Heart left ventricle (tissue), 16 donors: Measurements from ENCODE around the gene VIM. TPM values are rescaled to one million over a fixed set of nuclear protein-coding genes. Genes with fewer than 3 reads are reported as not detected.

Experiments
- ATAC-seq, 4 donors: fragments of 200-7000 bp; cut with Tn5 transposase; one replicate each; pipeline ENCODE4 v1.9.1; 2020 to 2022; ENCODE audit warnings: moderate library complexity in 4 of 4, mild to moderate bottlenecking in 3 of 4, moderate number of reproducible peaks in 1 of 4
- DNase-seq, 5 donors: peaks; one replicate each; pipeline ENCODE4 v3.0.0-alpha.2; 2020
- H3K27ac ChIP-seq, 12 donors: fragments of 200-600 bp; sonication (generic) in 4 of 12; one replicate each; pipeline versions ENCODE4 v1.5.0 to v1.8.0; 2016 to 2022; ENCODE audit warnings: mild to moderate bottlenecking in 2 of 12
- H3K27me3 ChIP-seq, 9 donors: fragments of 200-600 bp; sonication (generic) in 2 of 9; one replicate each; pipeline versions ENCODE4 v1.5.1 to v1.8.0; 2016 to 2022; ENCODE audit warnings: mild to moderate bottlenecking in 3 of 9
- H3K36me3 ChIP-seq, 9 donors: fragments of 200-600 bp; sonication (generic) in 2 of 9; one replicate each; pipeline versions ENCODE4 v1.5.0 to v1.8.0; 2018 to 2022; ENCODE audit warnings: mild to moderate bottlenecking in 2 of 9
- H3K4me1 ChIP-seq, 12 donors: fragments of 200-600 bp; sonication (generic) in 4 of 12; one replicate each; pipeline versions ENCODE4 v1.5.0 to v1.8.0; 2016 to 2022; ENCODE audit warnings: mild to moderate bottlenecking in 3 of 12
- H3K4me3 ChIP-seq, 12 donors: fragments of 200-600 bp; sonication (generic) in 4 of 12; one replicate each; pipeline versions ENCODE4 v1.5.0 to v1.8.0; 2017 to 2022; ENCODE audit warnings: mild to moderate bottlenecking in 9 of 12, moderate library complexity in 4 of 12
- H3K9me3 ChIP-seq, 12 donors: fragments of 200-600 bp; sonication (generic) in 4 of 12; one replicate each; pipeline versions ENCODE4 v1.5.0 to v1.8.0; 2016 to 2022; ENCODE audit warnings: mild to moderate bottlenecking in 1 of 12
- CTCF ChIP-seq, 12 donors: fragments of 200-600 bp; sonication (generic) in 4 of 12; IDR thresholded peaks; one replicate each; pipeline versions ENCODE4 v1.5.0 to v1.8.0; 2018 to 2022; ENCODE audit warnings: antibody characterized with exemption in 12 of 12, mild to moderate bottlenecking in 5 of 12
- POLR2A ChIP-seq, 2 donors: fragments of 450-650 bp; IDR thresholded peaks; one replicate each; pipeline ENCODE4 v1.6.1; 2017; ENCODE audit warnings: antibody characterized with exemption in 2 of 2, mild to moderate bottlenecking in 2 of 2, moderate library complexity in 2 of 2
- WGBS, 4 donors: extraction: QIAGEN DNeasy Blood & Tissue Kit in 2 of 4; methylation state at CpG; one replicate each; pipeline versions ENCODE4 v1.1.5 to v1.1.7; 2013 to 2018; 5-methylcytosine and 5-hydroxymethylcytosine counted together
- intact Hi-C, 10 donors: fragments of 100-400 bp; cut with DNase I; formaldehyde crosslinking; loops; one replicate each; pipeline versions ENCODE4 v1.11.1 to v1.14.2; 2022
- polyA plus RNA-seq, 2 donors: library from polyadenylated mRNA; stranded (reverse); fragments of 200-250 nt; gene quantifications; one replicate each; pipeline ENCODE4 v1.2.3, GENCODE V29; 2013
- total RNA-seq, 9 donors: library from RNA; depleted of rRNA in 2 of 9; stranded (reverse); fragments of >200 nt in 2 of 9; fragmentation: NEBNext Ultra II Directional in 3 of 9; extraction: Animal tissue kit (Norgen Biotek cat#: 25700) in 3 of 9; gene quantifications; one replicate each; pipeline versions ENCODE4 v1.1.0 to v1.2.4, GENCODE V29; 2016 to 2023
- donor health status: ischemic (EF 13 %, LVEDD 7.1; RV severe dilation, severe dysfunction).
- donor health status: healthy with polysubstance abuse.
- donor health status: DM: no; HTN: yes; CAD: no.
- donor health status: DM: no; HTN: no; CAD: no.
- donor health status: ischemic (EF 25% LVEDD 6.9; RV normal size, moderate dysfunction).
- donor health status: ischemic (EF 25% LVEDD 5.7; RV mildly dilated, moderate dysfunction).
- donor health status: healthy.
- donor health status: DM: yes; HTN: yes; CAD: no.
- donor health status: ischemic (EF 35%, LVEDD 5.7; RV mildly dilated, moderate dysfunction).
- donor health status: nonischemic (EF 11% LVEDD 7.7; RV severe dilation, severe dysfunction).
- donor health status: DM: yes; HTN: yes; CAD: no.
- donor health status: PGD.
- donor health status: ischemic (EF 29% LVEDD 5.4; RV normal size, mild dysfunction).
- donor health status: nonischemic (EF 23%, LVEDD 6.1; RV moderate dilation, normal function).

The VIM gene
- total and polyA plus RNA-seq, 11 donors, result 249 to 1,163 (median 387) TPM

DNA sequence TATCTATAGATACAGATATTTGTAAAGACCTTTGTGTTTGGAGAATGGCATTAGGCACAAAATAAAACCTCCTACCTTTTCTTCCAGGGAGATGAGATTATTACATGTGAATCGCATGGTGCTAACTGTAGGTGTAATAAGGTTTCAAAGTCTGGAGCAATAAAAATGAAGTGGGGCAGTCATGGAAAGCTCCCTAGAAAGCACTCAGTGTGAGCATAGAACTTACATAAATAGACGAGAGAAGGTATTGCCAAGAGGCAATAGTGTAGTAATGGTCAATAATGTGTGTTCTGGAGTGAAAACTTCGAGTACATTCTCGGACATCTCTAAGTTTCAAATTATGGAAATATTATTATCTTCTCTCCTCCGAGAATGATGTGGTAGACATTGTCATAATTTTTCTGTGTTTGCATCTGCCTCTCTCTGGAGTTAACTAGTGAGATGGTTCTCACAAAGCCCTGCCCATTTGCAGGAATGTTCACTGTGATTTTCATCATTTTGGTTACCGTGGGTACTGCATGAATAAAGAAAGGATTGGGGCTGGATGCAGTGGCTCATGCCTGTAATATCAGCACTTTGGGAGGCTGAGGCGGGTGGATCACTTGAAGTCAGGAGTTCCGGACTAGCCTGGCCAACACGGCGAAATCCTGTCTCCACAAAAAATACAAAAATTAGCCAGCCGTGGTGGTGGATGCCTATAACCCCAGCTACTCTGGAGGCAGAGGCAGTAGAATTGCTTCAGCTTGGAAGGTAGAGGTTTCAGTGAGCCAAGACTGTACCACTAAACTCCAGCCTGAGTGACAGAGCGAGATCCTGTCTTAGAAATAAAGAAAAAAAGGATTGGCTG is 10.6 kb downstream of the VIM start:
- Histone ChIP-seq H3K4me1 (peaks cover 0 to 50% (median 26%) of the 10 kb centered on the region in 12 donors), H3K4me3 (no peak overlapping the region), H3K9me3 (peaks cover 0 to 11% (median 0%) of the 10 kb centered on the region in 12 donors), H3K27me3 (no peaks in the 10 kb centered on the region), H3K27ac (no peak overlapping the region), H3K36me3 (peaks cover 0 to 51% (median 43%) of the 10 kb centered on the region in 9 donors)
- ATAC-seq, result peak in 3 of 4 donors; percentile 37 to 45 (median 42)
- DNase-seq, result no peak
- WGBS, 4 donors, result 64 to 75% (median 67%) methylated on average over 12 of the region's 12 CpGs
- intact Hi-C loops, result loop anchor here in 1 of 10 donors (10.0 kb wide), 1 partner anchor 244 kb away; no protein-coding TSS in a partner anchor
- TF ChIP-seq CTCF (IDR thresholded peaks at IDR 0.05) (no peak), POLR2A (IDR thresholded peaks at IDR 0.05) (no peak)

GRCh38 chr10:17239345-17240085 is 11.5 kb downstream of the VIM start:
- Histone ChIP-seq H3K4me1 (peaks cover 0 to 42% (median 18%) of the 10 kb centered on the region in 12 donors), H3K9me3 (peaks cover 0 to 11% (median 0%) of the 10 kb centered on the region in 12 donors)

DNA sequence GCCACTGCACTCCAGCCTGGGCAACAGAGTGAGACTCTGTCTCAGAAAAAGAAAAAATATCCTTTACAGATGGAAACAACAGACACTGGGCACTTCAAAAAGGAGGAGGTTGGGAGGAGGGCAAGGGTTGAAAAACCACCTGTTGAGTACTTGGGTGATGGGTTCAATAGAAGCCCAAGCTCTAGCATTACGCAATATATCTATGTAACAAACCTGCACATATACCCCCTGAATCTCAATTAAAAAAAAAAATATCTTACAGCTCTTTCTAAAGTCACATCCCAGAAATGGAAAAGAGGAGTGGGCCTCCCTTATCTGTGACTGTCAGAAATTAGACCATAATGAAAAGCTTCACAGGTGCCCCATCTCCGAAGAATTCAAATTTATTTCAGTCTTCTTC is 12.1 kb downstream of the VIM start:
- no peaks in the 10 kb centered on the region for H3K27me3 ChIP-seq
- no peak overlapping the region for H3K27ac ChIP-seq
- intact Hi-C loops, result no loop called here
- no peak overlapping the region for H3K4me3 ChIP-seq
- DNase-seq (no peak), ATAC-seq (no peak)
- WGBS, 4 donors, result 91 to 93% (median 92%) methylated on average over 2 of the region's 2 CpGs
- H3K9me3 ChIP-seq, result peaks cover 0 to 11% (median 0%) of the 10 kb centered on the region in 12 donors
- peaks cover 0 to 36% (median 13%) of the 10 kb centered on the region in 12 donors for H3K4me1 ChIP-seq
- H3K36me3 ChIP-seq, result peaks cover 0 to 37% (median 29%) of the 10 kb centered on the region in 9 donors
- TF ChIP-seq CTCF (IDR thresholded peaks at IDR 0.05) (no peak), POLR2A (IDR thresholded peaks at IDR 0.05) (no peak)

More at GRCh38 chr10:17239345-17240085, 11.5 kb downstream of the VIM start:
- no peak for TF ChIP-seq POLR2A (IDR thresholded peaks at IDR 0.05)
- no peak for TF ChIP-seq CTCF (IDR thresholded peaks at IDR 0.05)
- Histone ChIP-seq H3K27me3 (no peaks in the 10 kb centered on the region), H3K4me3 (no peak overlapping the region), H3K36me3 (peaks cover 0 to 43% (median 35%) of the 10 kb centered on the region in 9 donors), H3K27ac (no peak overlapping the region)
- intact Hi-C loops, result loop anchor here in 1 of 10 donors (10.0 kb wide), 1 partner anchor 245 kb away; no protein-coding TSS in a partner anchor
- WGBS, 4 donors, result 92 to 97% (median 93%) methylated on average over 6 of the region's 6 CpGs
- ATAC-seq (no peak), DNase-seq (no peak)

GRCh38 chr10:17240616-17241015 is 12.6 kb downstream of the VIM start:
- TF ChIP-seq CTCF (IDR thresholded peaks at IDR 0.05) (no peak), POLR2A (IDR thresholded peaks at IDR 0.05) (no peak)
- WGBS, 4 donors, result 89 to 92% (median 90%) methylated on average over 4 of the region's 4 CpGs
- Histone ChIP-seq H3K4me1 (peaks cover 0 to 31% (median 7%) of the 10 kb centered on the region in 12 donors), H3K4me3 (no peak overlapping the region), H3K9me3 (peaks cover 0 to 11% (median 0%) of the 10 kb centered on the region in 12 donors), H3K27me3 (no peaks in the 10 kb centered on the region), H3K36me3 (peaks cover 0 to 32% (median 24%) of the 10 kb centered on the region in 9 donors), H3K27ac (no peak overlapping the region)
- intact Hi-C loops, result no loop called here
- ATAC-seq, result no peak
- no peak for DNase-seq
